GM12872 (cell line): Measurements from ENCODE around the gene APEX2.

Experiments
- CTCF ChIP-seq: IDR thresholded peaks from 3 replicates; pipeline ENCODE4 v1.5.1; 2011; ENCODE audit warnings: low read depth, mild to moderate bottlenecking, low read length, moderate library complexity; ENCODE audit not compliant: insufficient read depth

Gene APEX2

GRCh38 chrX:55026143-55026542 is 26.0 kb downstream of the APEX2 start:
- TF ChIP-seq CTCF: no peak

GRCh38 chrX:55026840-55027239 is 26.7 kb downstream of the APEX2 start:
- TF ChIP-seq CTCF: no peak

- TF ChIP-seq CTCF: no peak
These were observed 27.9 kb downstream of the APEX2 start for GRCh38 chrX:55028040-55028439.

- no peak for TF ChIP-seq CTCF
These were observed 28.4 kb downstream of the APEX2 start for GRCh38 chrX:55028611-55029010.

GRCh38 chrX:55029291-55029690 is 29.1 kb downstream of the APEX2 start:
- no peak for TF ChIP-seq CTCF

GRCh38 chrX:55030271-55031205 is 30.4 kb downstream of the APEX2 start, which contains the start of gene ALAS2:
Gene ALAS2 (minus strand): TSS chrX:55030977. CDS start chrX:55026000, 4,977 bp downstream.
- no peak for TF ChIP-seq CTCF

GRCh38 chrX:55033429-55033828 is 33.3 kb downstream of the APEX2 start:
- TF ChIP-seq CTCF: no peak
